GM18511 (cell line): ENCODE results near the gene GRIK1.

Experiments
- ATAC-seq: cut with Tn5 transposase; IDR thresholded peaks from one replicate; pipeline ENCODE4 v1.9.1; 2021; ENCODE audit warnings: mild to moderate bottlenecking, moderate library complexity; ENCODE audit not compliant: unreplicated experiment

GRIK1 gene

DNA sequence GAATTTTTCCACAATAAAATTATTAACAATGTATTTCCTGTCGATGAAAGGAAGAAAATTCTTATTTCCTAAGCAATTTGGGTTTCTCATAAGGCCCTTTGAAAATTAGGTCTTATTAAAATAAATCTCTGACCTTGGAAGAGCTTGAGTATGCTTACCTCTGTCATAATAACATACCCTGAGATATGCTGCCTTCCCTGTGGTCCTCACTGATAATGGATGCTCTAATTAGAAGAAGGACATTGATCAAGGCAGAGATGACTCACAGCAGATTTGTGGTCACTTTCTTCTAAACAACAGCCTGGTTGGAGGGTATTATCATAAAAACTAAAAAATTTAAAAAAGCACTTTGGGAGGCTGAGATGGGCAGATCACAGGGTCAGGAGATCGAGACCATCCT lies 217.8 kb downstream of the GRIK1 start:
- no peak for ATAC-seq

DNA sequence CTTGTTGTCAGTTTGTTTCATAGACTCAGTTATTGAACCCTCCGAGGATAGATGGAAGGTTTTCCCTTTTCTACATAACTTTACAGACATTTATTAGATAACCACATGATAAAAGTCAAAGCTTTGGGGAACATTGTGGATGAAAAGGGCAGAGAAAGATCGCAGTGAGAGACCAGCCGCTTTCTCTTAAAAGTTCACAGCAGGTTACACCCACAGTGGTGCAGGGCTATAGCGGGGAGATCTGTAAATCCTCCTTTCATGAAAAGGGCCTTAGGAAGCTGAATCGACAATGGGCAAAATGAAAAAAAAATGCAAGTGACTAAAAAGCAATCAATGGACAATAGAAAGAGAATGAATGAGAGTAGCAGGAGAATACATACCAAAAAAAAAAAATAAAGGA lies 218.6 kb downstream of the GRIK1 start:
- ATAC-seq: no peak

- no peak for ATAC-seq
Observed at GRCh38 chr21:29719521-29719920, 220.3 kb downstream of the GRIK1 start.

DNA sequence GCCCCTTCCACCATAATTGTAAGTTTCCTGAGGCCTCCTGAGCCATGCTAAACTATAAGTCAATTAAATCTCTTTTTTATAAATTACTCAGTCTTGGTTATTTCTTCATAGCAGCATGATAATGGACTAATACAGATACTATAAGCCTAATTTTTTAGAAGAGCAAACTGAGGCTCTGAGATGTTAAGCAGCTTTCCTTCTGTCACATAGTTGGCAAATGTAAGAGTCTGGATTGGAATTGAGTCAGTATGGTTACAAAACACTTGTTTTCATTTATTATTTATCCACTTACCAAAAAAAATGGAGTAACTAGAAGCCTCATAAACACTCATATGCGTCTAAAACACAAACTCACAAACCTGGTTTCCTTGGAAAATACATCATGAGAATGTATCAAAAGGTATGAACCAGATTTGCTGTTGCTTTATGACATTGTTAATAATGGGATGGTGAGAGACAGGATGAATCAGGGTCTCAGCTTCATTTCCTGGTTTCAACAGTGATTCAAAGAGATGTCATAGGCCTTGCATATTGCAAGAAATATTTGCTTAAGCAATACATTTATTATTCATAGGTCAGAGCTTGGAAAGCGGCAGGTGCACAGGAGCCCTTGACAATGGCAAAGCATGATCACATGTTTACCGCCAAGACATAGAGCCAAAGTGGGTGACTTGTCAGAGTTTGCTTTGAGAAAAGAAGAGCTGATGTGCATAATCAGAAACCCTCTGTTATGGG lies 221.5 kb downstream of the GRIK1 start:
- ATAC-seq: no peak

DNA sequence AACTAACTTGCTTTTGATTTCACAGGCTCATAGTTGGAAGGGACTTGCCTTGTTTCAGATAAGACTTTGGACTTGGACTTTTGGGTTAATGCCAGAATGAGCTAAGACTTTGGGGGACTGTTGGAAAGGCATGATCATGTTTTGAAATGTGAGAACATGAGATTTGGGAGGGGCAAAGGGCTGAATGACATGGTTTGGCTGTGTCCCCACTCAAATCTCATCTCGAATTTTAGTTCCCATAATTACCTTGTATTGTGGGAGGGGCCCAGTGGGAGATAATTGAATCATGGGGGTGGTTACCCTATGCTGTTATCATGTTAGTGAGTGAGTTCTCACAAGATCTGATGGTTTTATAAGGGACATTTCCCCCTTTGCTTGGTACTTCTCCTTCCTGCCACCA lies 222.1 kb downstream of the GRIK1 start:
- no peak for ATAC-seq

- ATAC-seq: no peak
Observed at GRCh38 chr21:29716753-29717152, 223.0 kb downstream of the GRIK1 start.

DNA sequence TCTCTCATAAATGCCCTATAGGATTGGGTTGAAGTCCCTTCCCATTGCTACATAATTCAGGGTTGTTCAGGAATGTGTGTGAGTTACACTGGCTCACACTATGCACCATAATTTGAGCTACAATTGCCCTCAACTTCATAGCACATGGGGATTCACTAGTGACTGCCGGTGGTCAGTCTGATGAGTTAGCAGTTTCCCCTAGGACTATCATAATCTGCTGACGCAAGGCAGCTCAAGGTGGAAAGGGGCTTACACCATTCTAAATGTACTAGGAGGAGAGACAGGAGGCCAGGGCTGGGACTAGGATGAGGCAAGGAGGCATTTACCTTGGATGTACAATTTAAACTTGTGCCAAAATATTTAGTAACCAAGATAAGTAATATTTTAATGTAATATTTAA lies 224.7 kb downstream of the GRIK1 start:
- no peak for ATAC-seq

DNA sequence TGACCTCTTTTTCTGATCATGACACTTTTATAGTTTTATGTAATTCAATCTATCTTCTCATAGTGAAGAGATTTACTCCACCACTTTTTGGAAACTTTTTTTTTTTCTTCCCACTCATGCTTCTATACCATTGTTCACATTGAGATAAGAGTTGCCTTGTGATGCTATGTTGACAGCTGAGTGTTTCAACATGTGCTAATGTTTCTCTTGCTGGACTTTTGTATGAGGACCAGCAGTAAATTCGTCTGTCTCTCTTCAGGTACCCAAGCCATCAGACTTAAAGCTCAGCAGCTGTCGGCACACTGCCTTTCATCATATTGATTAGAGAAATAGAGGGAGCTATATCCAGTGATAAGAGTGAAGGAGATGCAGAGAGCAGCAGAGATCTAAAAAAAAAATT lies 227.0 kb downstream of the GRIK1 start:
- no peak for ATAC-seq

- ATAC-seq: no peak
Observed at GRCh38 chr21:29711236-29711635, 228.6 kb downstream of the GRIK1 start.

DNA sequence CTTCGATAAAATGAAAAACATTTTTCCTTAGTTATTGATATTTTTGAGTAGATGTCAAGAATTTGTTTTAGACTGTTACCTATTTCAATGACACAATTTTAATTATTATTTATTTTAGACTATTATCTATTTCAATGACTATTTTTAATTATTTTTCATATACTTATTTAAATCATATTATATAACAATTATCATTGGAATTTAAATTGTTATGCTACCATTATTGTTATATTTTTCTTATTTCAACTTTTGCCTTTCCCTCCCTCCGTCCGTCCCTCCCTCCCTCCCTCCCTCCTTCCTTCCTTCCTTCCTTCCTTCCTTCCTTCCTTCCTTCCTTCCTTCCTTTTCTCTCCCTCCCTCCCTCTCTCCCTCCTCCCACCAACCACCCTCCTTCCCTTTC lies 229.3 kb downstream of the GRIK1 start:
- ATAC-seq: no peak

- no peak for ATAC-seq
Observed at GRCh38 chr21:29708401-29708800, 231.4 kb downstream of the GRIK1 start.

- ATAC-seq: no peak
Observed at GRCh38 chr21:29704719-29705118, 235.1 kb downstream of the GRIK1 start.

- ATAC-seq: no peak
Observed at GRCh38 chr21:29701676-29702075, 238.1 kb downstream of the GRIK1 start.

GRCh38 chr21:29697555-29698193 lies 242.1 kb downstream of the GRIK1 start:
- peak; percentile 82 for ATAC-seq

DNA sequence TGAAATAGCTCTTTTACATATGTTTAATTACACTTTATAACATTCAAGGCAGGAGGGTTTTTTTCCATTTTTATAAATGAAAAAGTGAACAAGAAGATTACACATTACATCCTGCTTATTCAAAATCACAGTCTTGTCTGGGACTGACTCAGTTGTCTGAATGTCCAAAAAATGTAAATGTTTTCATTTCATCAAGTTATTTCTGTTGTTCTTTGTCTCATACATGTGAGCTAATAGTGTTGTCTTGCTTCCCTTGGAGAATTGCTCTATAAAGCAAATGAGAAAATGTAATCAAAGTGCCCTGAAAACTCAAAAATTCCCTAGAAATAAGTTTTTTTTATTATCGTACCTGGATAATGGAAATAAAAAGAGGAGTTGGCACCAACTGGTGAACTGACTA lies 242.9 kb downstream of the GRIK1 start:
- no peak for ATAC-seq

DNA sequence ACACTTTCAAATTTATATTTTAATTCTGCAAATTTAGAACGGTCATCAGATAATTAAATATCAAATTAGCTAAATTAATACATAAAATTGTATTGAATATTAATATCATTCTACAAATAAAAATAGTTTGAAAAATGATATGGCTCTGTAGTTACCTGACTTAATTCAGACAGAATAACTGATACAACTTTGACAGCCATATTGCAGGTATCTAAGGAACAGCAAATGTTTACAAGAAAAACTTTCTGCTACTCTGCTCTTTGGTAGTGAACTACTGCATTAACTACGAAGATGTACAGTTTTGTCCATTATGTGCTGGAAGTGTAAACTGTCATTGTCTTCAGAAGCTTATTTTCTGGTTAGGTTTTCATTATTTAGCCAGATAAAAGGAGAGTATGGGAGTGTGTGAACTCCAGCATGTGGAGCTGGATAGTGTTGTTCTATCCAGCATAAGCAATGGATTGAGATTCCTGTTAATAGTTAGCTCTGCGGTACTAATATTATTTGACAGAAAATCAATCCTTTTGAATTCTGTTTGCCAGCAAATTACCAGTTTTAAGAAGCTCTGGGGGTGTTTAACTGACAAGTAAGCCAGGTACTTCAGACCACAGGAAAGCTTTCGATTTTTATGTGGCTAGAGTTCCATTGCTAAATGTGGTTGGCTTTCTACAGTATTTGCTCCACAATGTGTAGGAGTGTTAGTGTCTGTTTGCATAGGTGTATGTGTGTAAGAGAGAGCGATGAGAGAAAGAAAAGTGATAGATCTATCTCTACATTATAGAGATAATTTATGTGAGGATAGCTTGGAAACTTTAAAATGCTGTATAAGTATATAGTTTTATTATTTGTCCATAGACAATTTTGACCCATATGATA lies 247.9 kb downstream of the GRIK1 start:
- ATAC-seq: no peak

GRCh38 chr21:29689753-29690152 lies 250.0 kb downstream of the GRIK1 start:
- ATAC-seq: no peak

GRCh38 chr21:29684106-29684505 lies 255.7 kb downstream of the GRIK1 start:
- ATAC-seq: no peak

GRCh38 chr21:29682800-29683199 lies 257.0 kb downstream of the GRIK1 start:
- ATAC-seq: no peak

DNA sequence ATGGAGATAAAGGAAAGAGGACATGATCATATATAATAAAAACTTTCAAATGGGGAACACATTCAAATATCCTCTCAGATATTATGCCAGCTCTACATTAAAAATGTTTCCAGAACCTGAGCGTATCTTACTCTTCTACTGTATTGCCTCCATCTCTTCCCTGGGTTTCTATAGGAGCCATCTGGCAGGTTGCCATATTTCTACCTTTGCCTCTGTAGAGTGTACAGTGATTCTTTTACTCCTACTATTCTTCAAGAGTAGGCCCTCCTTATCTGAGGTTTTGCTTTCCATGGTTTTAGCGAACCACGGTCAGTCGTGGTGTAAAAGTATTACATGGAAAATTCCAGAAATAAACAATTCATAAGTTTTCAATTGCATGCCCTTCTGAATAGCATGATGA lies 259.5 kb downstream of the GRIK1 start:
- ATAC-seq: no peak

DNA sequence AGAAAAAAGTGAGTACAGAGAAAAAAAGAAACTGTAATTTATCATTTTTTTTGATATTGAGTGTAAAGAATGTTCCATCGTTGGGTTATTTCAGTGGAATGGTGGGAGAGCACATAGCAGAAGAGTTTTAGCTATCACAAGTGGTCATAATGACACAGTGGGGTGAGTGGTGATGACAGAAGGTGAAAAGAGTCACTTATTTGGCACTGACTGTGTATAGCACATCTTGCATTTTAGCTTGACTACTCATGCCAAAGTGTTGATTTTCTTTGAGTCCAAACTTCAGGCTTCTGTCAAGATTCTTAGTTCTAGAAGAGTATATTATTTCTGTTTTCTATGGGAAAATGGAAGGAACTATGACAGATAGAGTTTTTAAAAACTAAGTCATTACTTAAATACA lies 261.2 kb downstream of the GRIK1 start:
- no peak for ATAC-seq

- no peak for ATAC-seq
Observed at GRCh38 chr21:29677326-29677725, 262.5 kb downstream of the GRIK1 start.
